ENCODE measurements around the gene COL15A1.

COL15A1 gene

DNA sequence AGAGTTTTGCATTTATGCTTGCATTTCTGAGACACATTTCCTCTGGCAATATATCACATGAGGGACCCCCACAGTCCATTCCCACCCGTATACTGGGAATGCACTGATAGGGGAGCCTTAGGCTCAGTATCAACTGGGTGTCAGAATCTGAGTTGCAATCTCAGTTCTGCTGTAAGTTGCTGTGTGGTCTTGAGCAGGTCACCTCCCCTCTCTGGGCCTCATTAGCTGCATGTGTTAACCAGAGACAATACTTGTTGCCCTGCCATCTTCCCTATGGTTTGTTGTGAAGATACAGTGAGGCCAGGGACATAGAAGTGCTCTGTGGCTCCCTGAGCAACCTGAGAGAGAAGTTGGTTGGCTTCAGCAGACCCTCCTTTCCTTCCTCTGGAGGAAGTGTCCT is 105.5 kb downstream of the COL15A1 start:
- H3K27ac ChIP-seq: no peak overlapping the region
- TF ChIP-seq, protein P1, sequence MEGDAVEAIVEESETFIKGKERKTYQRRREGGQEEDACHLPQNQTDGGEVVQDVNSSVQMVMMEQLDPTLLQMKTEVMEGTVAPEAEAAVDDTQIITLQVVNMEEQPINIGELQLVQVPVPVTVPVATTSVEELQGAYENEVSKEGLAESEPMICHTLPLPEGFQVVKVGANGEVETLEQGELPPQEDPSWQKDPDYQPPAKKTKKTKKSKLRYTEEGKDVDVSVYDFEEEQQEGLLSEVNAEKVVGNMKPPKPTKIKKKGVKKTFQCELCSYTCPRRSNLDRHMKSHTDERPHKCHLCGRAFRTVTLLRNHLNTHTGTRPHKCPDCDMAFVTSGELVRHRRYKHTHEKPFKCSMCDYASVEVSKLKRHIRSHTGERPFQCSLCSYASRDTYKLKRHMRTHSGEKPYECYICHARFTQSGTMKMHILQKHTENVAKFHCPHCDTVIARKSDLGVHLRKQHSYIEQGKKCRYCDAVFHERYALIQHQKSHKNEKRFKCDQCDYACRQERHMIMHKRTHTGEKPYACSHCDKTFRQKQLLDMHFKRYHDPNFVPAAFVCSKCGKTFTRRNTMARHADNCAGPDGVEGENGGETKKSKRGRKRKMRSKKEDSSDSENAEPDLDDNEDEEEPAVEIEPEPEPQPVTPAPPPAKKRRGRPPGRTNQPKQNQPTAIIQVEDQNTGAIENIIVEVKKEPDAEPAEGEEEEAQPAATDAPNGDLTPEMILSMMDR (IDR thresholded peaks at IDR 0.05): no peak
- TF ChIP-seq ZFX (IDR thresholded peaks at IDR 0.05; ENCODE audit: borderline replicate concordance): no peak

DNA sequence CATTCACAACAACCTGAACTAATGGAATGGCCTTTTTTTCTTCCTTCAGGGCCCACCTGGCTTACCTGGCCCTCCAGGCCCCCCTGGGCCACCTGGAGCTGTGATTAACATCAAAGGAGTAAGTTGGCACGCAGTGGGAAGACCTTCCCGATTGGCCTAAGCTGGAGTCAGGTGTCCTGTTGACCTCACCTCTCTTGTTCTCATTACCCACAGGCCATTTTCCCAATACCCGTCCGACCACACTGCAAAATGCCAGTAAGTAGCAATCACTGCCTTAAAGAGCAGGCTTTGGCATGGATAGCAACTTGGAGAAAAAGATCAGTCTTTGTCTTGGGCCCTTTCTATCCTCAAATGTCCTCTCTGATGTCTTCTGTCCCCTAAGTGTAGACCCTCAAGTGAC is 105.9 kb downstream of the COL15A1 start:
- no peak overlapping the region for H3K27ac ChIP-seq
- TF ChIP-seq, protein P1 (IDR thresholded peaks at IDR 0.05): no peak
- no peak for TF ChIP-seq ZFX (IDR thresholded peaks at IDR 0.05; ENCODE audit: borderline replicate concordance)

DNA sequence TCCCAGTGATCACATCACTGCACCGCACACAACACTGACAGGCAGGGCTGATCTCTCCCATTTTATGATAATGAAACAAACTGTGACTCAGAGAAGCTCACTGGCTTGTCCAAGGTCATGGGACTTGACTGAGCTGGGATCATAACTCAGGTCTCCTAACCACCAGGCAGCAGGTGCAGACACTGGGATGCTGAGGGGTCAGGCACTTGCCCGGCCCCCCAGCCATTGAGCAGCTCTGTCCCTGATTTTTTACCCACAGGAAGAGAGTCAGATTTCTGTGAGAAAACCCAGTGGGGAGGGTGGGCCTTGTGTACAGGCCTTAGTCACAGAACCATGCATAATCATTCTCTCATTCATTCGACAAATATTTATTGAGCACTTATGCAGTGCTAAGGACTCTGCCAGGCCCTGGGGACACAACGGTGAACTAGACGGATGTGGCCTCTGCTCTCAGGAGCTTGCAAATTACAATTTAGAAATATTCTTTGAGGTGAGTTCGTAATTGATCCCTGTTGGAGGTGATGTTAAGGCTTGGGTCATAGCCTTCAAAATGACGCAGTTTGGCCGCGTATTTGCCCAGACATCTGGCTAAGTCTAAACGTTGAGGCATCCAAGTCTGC is 106.7 kb downstream of the COL15A1 start:
- H3K27ac ChIP-seq: no peak overlapping the region
- no peak for TF ChIP-seq ZFX (IDR thresholded peaks at IDR 0.05; ENCODE audit: borderline replicate concordance)
- TF ChIP-seq, protein P1 (IDR thresholded peaks at IDR 0.05): no peak

DNA sequence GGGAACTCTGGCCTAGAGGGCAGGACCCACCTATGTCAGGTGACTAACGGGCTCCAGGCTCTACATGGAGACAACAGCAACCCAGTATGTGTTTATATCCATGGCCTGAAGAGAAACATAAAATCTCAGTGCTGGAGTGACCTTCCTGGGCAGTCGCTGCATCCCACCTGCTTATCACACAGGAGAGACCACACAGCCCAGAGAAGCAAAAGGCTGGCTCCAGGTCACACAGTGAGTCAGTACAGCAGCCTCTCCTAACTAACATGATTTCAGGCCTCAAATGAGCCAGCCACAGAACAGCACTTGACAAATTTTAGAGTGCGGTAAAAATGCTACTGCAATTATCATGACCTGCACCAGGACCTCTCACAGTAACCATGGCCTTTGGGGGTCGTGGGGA is 107.2 kb downstream of the COL15A1 start:
- no peak for TF ChIP-seq ZFX (IDR thresholded peaks at IDR 0.05; ENCODE audit: borderline replicate concordance)
- TF ChIP-seq, protein P1 (IDR thresholded peaks at IDR 0.05): no peak
- no peak overlapping the region for H3K27ac ChIP-seq

DNA sequence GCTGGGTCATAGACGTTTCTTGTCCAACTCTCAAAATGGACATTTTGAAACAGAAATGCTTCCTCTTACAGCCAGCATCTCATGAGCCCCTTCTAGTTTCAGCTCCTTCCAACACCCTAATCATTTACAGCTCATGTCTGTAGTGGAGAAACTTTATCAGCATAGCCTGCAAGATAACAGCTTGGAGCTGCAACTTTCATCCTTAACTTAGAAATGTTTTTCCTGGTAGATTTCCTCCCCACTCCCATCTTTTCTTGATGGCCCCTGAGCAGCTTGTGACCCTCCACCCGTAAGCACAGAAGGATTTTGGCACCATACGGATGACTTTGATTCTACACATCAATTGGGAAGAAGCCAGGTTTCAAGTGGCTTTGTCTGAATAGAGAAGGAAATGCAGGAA is 107.7 kb downstream of the COL15A1 start:
- no peak overlapping the region for H3K27ac ChIP-seq
- no peak for TF ChIP-seq ZFX (IDR thresholded peaks at IDR 0.05; ENCODE audit: borderline replicate concordance)
- TF ChIP-seq, protein P1 (IDR thresholded peaks at IDR 0.05): no peak

DNA sequence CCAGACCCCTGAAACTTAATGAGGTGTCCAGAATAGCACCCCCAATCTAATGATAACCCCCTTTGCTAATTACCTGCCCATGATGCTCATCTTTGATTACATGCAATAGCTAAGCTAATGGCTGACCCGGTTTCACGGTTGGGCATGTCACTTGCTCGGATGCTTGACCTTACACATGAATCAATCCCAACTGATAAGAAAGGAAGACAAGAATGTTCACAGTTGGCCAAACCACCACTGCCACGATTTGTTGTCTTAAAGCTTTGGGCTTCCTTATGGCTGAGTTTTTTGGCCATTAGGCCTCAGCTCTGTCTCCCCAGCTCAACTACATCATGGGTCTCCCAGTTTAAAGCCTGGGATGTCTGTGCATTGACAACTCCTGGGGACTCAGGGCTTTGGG is 108.1 kb downstream of the COL15A1 start:
- no peak overlapping the region for H3K27ac ChIP-seq
- TF ChIP-seq, protein P1 (IDR thresholded peaks at IDR 0.05): no peak
- no peak for TF ChIP-seq ZFX (IDR thresholded peaks at IDR 0.05; ENCODE audit: borderline replicate concordance)

DNA sequence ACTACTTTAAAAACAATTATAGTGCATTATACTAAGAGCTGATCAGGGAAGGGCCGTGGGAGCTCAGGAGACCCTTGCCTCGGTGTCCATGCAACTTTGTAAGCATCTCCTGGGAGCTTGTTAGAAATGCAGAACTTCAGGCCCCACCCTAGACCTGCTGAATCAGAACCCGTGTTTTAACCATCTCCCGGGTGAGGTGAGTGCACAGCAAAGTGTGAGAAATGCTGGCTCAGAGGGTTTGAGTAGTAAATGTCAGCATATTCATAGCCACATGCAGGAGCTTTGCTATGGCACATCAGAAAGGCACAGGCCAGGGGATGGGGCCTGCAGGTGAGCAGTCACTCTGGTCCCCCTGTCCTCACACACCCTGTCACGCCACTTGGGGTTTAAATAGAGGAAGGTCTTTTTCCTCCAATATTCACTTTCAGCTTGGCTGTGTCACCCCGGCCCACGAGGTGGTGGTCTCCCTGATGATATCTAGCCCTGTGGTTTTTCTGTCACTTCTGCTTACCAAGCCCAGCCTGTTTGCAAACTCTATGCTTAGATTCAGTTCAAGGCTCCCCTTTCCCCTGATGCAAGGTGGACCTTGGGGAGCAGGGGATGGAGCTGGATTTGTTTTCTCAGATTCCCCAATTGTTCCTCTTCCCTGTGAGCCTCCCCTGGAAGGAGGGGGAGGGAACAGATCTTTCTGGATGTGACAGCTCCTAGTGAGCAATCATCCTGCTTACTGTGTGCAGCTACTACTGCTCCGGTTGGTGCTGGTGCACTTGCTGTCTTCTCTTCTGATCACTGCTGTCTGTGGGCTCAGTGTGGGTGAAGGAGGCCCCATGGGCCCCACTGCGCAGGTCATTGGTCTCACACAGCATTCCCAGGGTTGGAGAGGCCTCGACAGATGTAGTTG is 109.4 kb downstream of the COL15A1 start:
- no peak overlapping the region for H3K27ac ChIP-seq

More for the DNA sequence above, 109.4 kb downstream of the COL15A1 start:
- TF ChIP-seq ZFX (IDR thresholded peaks at IDR 0.05; ENCODE audit: borderline replicate concordance): no peak
